RWPE2 (cell line): ENCODE results near the gene SCD5.

Experiments
- ATAC-seq: fragments of 200-7000 bp; cut with Tn5 transposase; 3 replicates; pipeline ENCODE4 v1.9.1; 2021; ENCODE audit warnings: low read depth
- DNase-seq: peaks from one replicate; pipeline ENCODE4 v3.0.0-alpha.2; 2020; ENCODE audit warnings: low spot score
- H3K27ac ChIP-seq: fragments of 450-650 bp; 2 replicates; pipeline ENCODE4 v1.5.1; 2017; ENCODE audit warnings: mild to moderate bottlenecking; ENCODE audit not compliant: poor library complexity, severe bottlenecking
- H3K27me3 ChIP-seq: fragments of 250-450 bp; sonication (Bioruptor Pico); 2 replicates; pipeline ENCODE4 v1.5.1; 2021; ENCODE audit warnings: mild to moderate bottlenecking, moderate library complexity; ENCODE audit not compliant: insufficient read depth, poor library complexity, severe bottlenecking
- H3K36me3 ChIP-seq: fragments of 250-450 bp; sonication (Bioruptor Pico); 2 replicates; pipeline ENCODE4 v1.5.1; 2020; ENCODE audit warnings: low read depth, mild to moderate bottlenecking, moderate library complexity
- H3K4me1 ChIP-seq: fragments of 250-450 bp; sonication (Bioruptor Pico); 2 replicates; pipeline ENCODE4 v1.5.1; 2021; ENCODE audit warnings: mild to moderate bottlenecking, moderate library complexity; ENCODE audit not compliant: insufficient read depth, poor library complexity, severe bottlenecking
- H3K4me3 ChIP-seq: fragments of 250-450 bp; sonication (Bioruptor Pico); 2 replicates; pipeline ENCODE4 v1.5.1; 2021; ENCODE audit warnings: mild to moderate bottlenecking, moderate library complexity; ENCODE audit not compliant: severe bottlenecking
- H3K9me3 ChIP-seq: fragments of 250-450 bp; sonication (Bioruptor Pico); 2 replicates; pipeline ENCODE4 v1.5.1; 2021; ENCODE audit warnings: mild to moderate bottlenecking, moderate library complexity; ENCODE audit not compliant: severe bottlenecking
- TF ChIP-seq, protein P1 (sequence below): fragments of 450-650 bp; IDR thresholded peaks from one replicate; pipeline ENCODE4 v1.5.1; 2017; ENCODE audit warnings: mild to moderate bottlenecking, moderate library complexity; ENCODE audit not compliant: poor library complexity, severe bottlenecking

The SCD5 gene

GRCh38 chr4:82691431-82691830 is 107.2 kb downstream of the SCD5 start:
- ATAC-seq: no peak

GRCh38 chr4:82688091-82688795 is 110.4 kb downstream of the SCD5 start:
- H3K4me1 ChIP-seq: no peaks in the 10 kb centered on the region
- no peak overlapping the region for H3K4me3 ChIP-seq
- no peaks in the 10 kb centered on the region for H3K9me3 ChIP-seq
- DNase-seq: no peak
- H3K27ac ChIP-seq: no peak overlapping the region
- no peaks in the 10 kb centered on the region for H3K27me3 ChIP-seq
- TF ChIP-seq, protein P1, sequence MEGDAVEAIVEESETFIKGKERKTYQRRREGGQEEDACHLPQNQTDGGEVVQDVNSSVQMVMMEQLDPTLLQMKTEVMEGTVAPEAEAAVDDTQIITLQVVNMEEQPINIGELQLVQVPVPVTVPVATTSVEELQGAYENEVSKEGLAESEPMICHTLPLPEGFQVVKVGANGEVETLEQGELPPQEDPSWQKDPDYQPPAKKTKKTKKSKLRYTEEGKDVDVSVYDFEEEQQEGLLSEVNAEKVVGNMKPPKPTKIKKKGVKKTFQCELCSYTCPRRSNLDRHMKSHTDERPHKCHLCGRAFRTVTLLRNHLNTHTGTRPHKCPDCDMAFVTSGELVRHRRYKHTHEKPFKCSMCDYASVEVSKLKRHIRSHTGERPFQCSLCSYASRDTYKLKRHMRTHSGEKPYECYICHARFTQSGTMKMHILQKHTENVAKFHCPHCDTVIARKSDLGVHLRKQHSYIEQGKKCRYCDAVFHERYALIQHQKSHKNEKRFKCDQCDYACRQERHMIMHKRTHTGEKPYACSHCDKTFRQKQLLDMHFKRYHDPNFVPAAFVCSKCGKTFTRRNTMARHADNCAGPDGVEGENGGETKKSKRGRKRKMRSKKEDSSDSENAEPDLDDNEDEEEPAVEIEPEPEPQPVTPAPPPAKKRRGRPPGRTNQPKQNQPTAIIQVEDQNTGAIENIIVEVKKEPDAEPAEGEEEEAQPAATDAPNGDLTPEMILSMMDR: no peak
- ATAC-seq: no peak
- no peaks in the 10 kb centered on the region for H3K36me3 ChIP-seq

More at GRCh38 chr4:82691431-82691830, 107.2 kb downstream of the SCD5 start:
- Histone ChIP-seq H3K4me1 (no peaks in the 10 kb centered on the region), H3K27me3 (no peaks in the 10 kb centered on the region), H3K4me3 (no peak overlapping the region), H3K36me3 (no peaks in the 10 kb centered on the region), H3K27ac (no peak overlapping the region), H3K9me3 (no peaks in the 10 kb centered on the region)
- TF ChIP-seq, protein P1: no peak
- DNase-seq: no peak

DNA sequence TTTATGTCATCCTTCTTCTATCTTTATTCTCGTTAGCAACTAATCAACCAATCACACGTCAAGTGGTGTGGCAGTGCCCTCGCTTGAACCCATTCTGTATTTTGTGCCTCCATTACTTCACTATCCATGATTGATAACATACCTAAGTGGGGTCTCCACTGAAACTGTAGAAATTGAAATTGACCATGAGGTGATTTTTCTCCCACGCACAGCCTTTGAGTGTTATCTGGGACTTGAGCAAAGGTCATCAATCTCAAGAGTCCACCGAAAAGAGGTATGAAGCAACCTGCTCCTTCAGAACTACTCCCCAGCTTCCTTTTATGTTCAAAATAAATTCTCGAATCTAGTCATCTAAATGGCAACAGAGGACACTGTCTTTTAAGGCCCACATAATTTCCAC is 111.1 kb downstream of the SCD5 start:
- no peak for ATAC-seq
- H3K4me3 ChIP-seq: no peak overlapping the region
- TF ChIP-seq, protein P1: no peak
- no peaks in the 10 kb centered on the region for H3K36me3 ChIP-seq
- DNase-seq: no peak
- H3K9me3 ChIP-seq: no peaks in the 10 kb centered on the region
- no peak overlapping the region for H3K27ac ChIP-seq
- H3K27me3 ChIP-seq: no peaks in the 10 kb centered on the region
- H3K4me1 ChIP-seq: no peaks in the 10 kb centered on the region

- ATAC-seq: no peak
- Histone ChIP-seq H3K4me1 (no peaks in the 10 kb centered on the region), H3K4me3 (no peak overlapping the region), H3K27ac (no peak overlapping the region), H3K36me3 (no peaks in the 10 kb centered on the region), H3K27me3 (no peaks in the 10 kb centered on the region), H3K9me3 (no peaks in the 10 kb centered on the region)
- no peak for DNase-seq
- TF ChIP-seq, protein P1: no peak
Measured at GRCh38 chr4:82681754-82682153, 116.8 kb downstream of the SCD5 start.

DNA sequence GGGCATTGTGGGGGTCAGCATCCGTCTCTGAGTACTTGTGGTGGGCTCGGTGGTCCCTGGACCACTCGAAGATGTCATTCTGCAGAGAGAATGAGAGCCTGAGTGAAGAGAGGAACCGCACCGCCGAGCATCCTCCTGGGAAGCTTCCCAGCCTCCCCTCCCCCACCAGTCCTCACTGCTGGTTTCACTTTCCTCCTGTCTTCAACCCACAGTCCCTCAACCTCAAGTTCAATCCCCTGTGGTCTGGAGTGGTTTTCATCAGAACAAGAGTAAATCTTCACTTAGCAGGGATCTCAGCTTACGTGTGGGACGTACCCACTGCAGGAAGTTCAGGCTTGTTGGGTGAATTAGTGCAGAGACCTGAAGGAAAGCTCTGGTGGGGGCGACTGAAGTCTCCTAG is 117.8 kb downstream of the SCD5 start:
- H3K4me3 ChIP-seq: no peak overlapping the region
- H3K4me1 ChIP-seq: no peaks in the 10 kb centered on the region
- TF ChIP-seq, protein P1: no peak
- H3K27me3 ChIP-seq: no peaks in the 10 kb centered on the region
- H3K36me3 ChIP-seq: no peaks in the 10 kb centered on the region
- ATAC-seq (no peak), DNase-seq (no peak)
- H3K9me3 ChIP-seq: no peaks in the 10 kb centered on the region
- no peak overlapping the region for H3K27ac ChIP-seq
